CD4-positive, alpha-beta T cell treated with Interleukin-15 for 4 hours (primary cell): ENCODE data around the gene DDR2.

ENCODE experiments used
- DNase-seq: peaks from one replicate; pipeline ENCODE4 v3.0.0-alpha.2; 2020; ENCODE audit warnings: low spot score

Gene DDR2

GRCh38 chr1:162699366-162699765, 67.1 kb downstream of the DDR2 start:
- no peak for DNase-seq

GRCh38 chr1:162700131-162700530, 67.9 kb downstream of the DDR2 start:
- no peak for DNase-seq

- DNase-seq, result no peak
Measured at GRCh38 chr1:162701286-162701685, 69.0 kb downstream of the DDR2 start.

GRCh38 chr1:162702628-162703027, 70.4 kb downstream of the DDR2 start:
- no peak for DNase-seq

- no peak for DNase-seq
Measured at GRCh38 chr1:162703708-162704107, 71.4 kb downstream of the DDR2 start.

- DNase-seq, result no peak
Measured at GRCh38 chr1:162704673-162705424, 72.6 kb downstream of the DDR2 start.

GRCh38 chr1:162706003-162706402, 73.7 kb downstream of the DDR2 start:
- no peak for DNase-seq

GRCh38 chr1:162706606-162707005, 74.3 kb downstream of the DDR2 start:
- DNase-seq, result no peak

GRCh38 chr1:162708286-162708685, 76.0 kb downstream of the DDR2 start:
- DNase-seq, result no peak

- no peak for DNase-seq
Measured at GRCh38 chr1:162709132-162709860, 77.0 kb downstream of the DDR2 start.

GRCh38 chr1:162709870-162710269, 77.6 kb downstream of the DDR2 start:
- DNase-seq, result no peak

GRCh38 chr1:162710345-162710744, 78.1 kb downstream of the DDR2 start:
- no peak for DNase-seq

GRCh38 chr1:162710780-162711465, 78.7 kb downstream of the DDR2 start:
- no peak for DNase-seq

GRCh38 chr1:162712317-162713029, 80.2 kb downstream of the DDR2 start:
- DNase-seq, result no peak

- no peak for DNase-seq
Measured at GRCh38 chr1:162716123-162716522, 83.9 kb downstream of the DDR2 start.

GRCh38 chr1:162716552-162716951, 84.3 kb downstream of the DDR2 start:
- DNase-seq, result no peak

- DNase-seq, result no peak
Measured at GRCh38 chr1:162717548-162718184, 85.4 kb downstream of the DDR2 start.

GRCh38 chr1:162719678-162720077, 87.4 kb downstream of the DDR2 start:
- no peak for DNase-seq

- DNase-seq, result no peak
Measured at GRCh38 chr1:162720996-162721395, 88.7 kb downstream of the DDR2 start.

GRCh38 chr1:162721471-162721870, 89.2 kb downstream of the DDR2 start:
- DNase-seq, result no peak

- no peak for DNase-seq
Measured at GRCh38 chr1:162722036-162722435, 89.8 kb downstream of the DDR2 start.

- no peak for DNase-seq
Measured at GRCh38 chr1:162724583-162725120, 92.4 kb downstream of the DDR2 start.
